K562 (cell line): ENCODE results near the gene CHCHD4.

Source experiments
- ATF6 ChIP-seq: sonication (generic); formaldehyde crosslinking; IDR thresholded peaks from 2 replicates; pipeline ENCODE4 v1.4.0; 2020; ENCODE audit warnings: mild to moderate bottlenecking, missing genetic modification reagents
- NBN ChIP-seq: fragments of 450-650 bp; IDR thresholded peaks from 2 replicates; pipeline ENCODE4 v1.6.1; 2016; ENCODE audit warnings: low read depth, mild to moderate bottlenecking
- NFIC ChIP-seq: fragments of 450-650 bp; IDR thresholded peaks from 2 replicates; pipeline ENCODE4 v1.6.1; 2017; ENCODE audit warnings: mild to moderate bottlenecking, inconsistent platforms
- ZBTB33 ChIP-seq: sonication (generic); formaldehyde crosslinking; IDR thresholded peaks from 2 replicates; pipeline ENCODE4 v1.8.1; 2023; ENCODE audit warnings: mild to moderate bottlenecking, missing genetic modification reagents

- TF ChIP-seq ATF6 (CRISPR knock-in tag) = no peak
- TF ChIP-seq ZBTB33 (CRISPR knock-in tag) = no peak
- TF ChIP-seq NFIC = no peak
- TF ChIP-seq NBN = no peak
Measured at GRCh38 chr3:14133876-14134275, 9.2 kb upstream of the CHCHD4 start.
